ENCODE data around the gene CDV3. TPM values are rescaled to one million over a fixed set of nuclear protein-coding genes. Genes with fewer than 3 reads are reported as not detected.
A peak's percentile ranks its signal among the peaks of the same experiment; 100 is the strongest.
"Not testable (repeated sequence)": the region's sequence is repeated elsewhere in the genome, so short reads cannot be mapped to it uniquely, and the experiment has no call there.

Gene CDV3
- polyA plus RNA-seq, 2 of the 4 experiments (the other 2 are of a cell fraction) = 101 to 120 TPM

DNA sequence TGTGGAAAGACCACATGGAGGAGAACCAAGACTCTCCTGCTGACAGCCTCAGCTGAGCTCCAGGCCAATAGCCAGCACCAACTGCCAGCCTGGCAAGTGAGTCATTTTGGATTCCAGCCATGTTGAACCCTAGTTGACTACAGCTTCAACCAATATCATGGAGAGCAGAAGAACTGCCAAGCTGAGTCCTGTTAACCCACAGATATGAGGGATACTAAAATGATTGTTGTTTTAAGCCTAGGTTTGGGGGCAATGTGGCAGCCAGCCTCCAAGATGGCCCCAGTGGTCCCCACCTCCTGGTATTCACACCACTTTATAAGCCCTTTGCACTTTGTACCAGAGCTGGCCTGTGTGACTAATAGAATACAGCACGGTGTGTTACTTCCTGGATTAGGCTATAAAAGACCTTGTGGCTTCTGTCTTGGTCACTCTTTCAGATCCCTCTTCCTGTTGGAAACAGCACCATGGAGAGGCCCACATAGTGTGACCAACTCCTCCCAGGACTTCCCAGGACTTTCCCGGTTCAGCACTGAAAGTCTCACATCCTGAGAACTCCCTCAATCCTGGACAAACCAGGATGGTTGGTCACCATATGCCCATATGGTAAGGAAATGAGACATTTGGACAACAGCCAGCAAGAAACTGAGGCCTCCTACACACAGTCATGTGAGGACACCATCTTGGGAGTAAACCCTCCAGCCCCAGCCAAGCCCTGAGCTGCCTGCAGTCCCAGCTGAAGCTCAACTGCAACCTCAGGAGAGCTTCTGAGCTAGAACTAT, 32.4 kb upstream of the CDV3 start:
- TF ChIP-seq MYC (IDR thresholded peaks at IDR 0.05; ENCODE audit: borderline replicate concordance, low read length) = no peak
- TF ChIP-seq EHMT2 (IDR thresholded peaks at IDR 0.05; ENCODE audit: low read depth) = peak; percentile 67
- FAIRE-seq (no peak), ATAC-seq (peak; percentile 53 to 75; a peak in 4 of 6 replicates), DNase-seq (ENCODE audit: low read depth in 1 of 2, low spot score in 1 of 2) (peak; percentile 18 to 62)
- peak overlapping the region; percentile 21 to 72; a peak in 5 of 6 replicates for H3K27ac ChIP-seq
- ChIA-PET CTCF (interaction anchor here (0.6 kb wide), 1 partner anchor 11 kb away, joined by 3 read pairs; no protein-coding TSS in a partner anchor), POLR2A (interaction anchor here (0.6 to 0.8 kb wide), 2 partner anchors 27 to 32 kb away, joined by 3 to 5 read pairs; partner anchors contain the start of gene CDV3)
- WGBS (ENCODE audit: missing lambda C conversion rate) = 50% methylated on average over 2 of the region's 2 CpGs
- no peaks in the 10 kb centered on the region for H3K9me3 ChIP-seq
- H3K4me2 ChIP-seq = peak overlapping the region; percentile 13; the same call in 2 of the 3 replicates
- peaks cover 24% of the 10 kb centered on the region for H3K4me1 ChIP-seq
- no peak overlapping the region for H3K4me3 ChIP-seq

- H3K4me2 ChIP-seq = no peak overlapping the region
- DNase-seq (ENCODE audit: low read depth in 1 of 2, low spot score in 1 of 2) = no peak
- no peak for FAIRE-seq
- ATAC-seq = no peak
- H3K27ac ChIP-seq = no peak overlapping the region
- peaks cover 27% of the 10 kb centered on the region for H3K4me1 ChIP-seq
- WGBS (ENCODE audit: missing lambda C conversion rate) = 96% methylated on average over 7 of the region's 7 CpGs
- no peaks in the 10 kb centered on the region for H3K9me3 ChIP-seq
- POLR2A ChIA-PET = no interaction called here
- CTCF ChIA-PET = no interaction called here
- no peak overlapping the region for H3K4me3 ChIP-seq
- no peak for TF ChIP-seq CTCF (IDR thresholded peaks at IDR 0.05)
- TF ChIP-seq KDM1A (IDR thresholded peaks at IDR 0.05; ENCODE audit: low read depth) = no peak
- no peak for TF ChIP-seq KDM5A (IDR thresholded peaks at IDR 0.05)
- TF ChIP-seq CHD2 (IDR thresholded peaks at IDR 0.05; ENCODE audit: low read length, partially characterized antibody) = no peak
- TF ChIP-seq EHMT2 (IDR thresholded peaks at IDR 0.05; ENCODE audit: low read depth) = no peak
- TF ChIP-seq CHD4 (IDR thresholded peaks at IDR 0.05; ENCODE audit: borderline replicate concordance) = no peak
Measured at GRCh38 chr3:133542871-133543270, 30.6 kb upstream of the CDV3 start.

GRCh38 chr3:133544983-133545382, 28.5 kb upstream of the CDV3 start:
- peaks cover 34% of the 10 kb centered on the region for H3K4me1 ChIP-seq
- H3K4me2 ChIP-seq; ATAC-seq; H3K27ac ChIP-seq; H3K4me3 ChIP-seq; POLR2A ChIA-PET; H3K9me3 ChIP-seq; DNase-seq (ENCODE audit: low read depth in 1 of 2, low spot score in 1 of 2): not testable (repeated sequence)
- CTCF ChIA-PET = interaction anchor here (0.7 to 1.3 kb wide), 2 partner anchors 23 to 31 kb away, joined by 3 read pairs; no protein-coding TSS in a partner anchor
- WGBS (ENCODE audit: missing lambda C conversion rate) = 69% methylated on average over 2 of the region's 2 CpGs
- FAIRE-seq = peak; percentile 39

DNA sequence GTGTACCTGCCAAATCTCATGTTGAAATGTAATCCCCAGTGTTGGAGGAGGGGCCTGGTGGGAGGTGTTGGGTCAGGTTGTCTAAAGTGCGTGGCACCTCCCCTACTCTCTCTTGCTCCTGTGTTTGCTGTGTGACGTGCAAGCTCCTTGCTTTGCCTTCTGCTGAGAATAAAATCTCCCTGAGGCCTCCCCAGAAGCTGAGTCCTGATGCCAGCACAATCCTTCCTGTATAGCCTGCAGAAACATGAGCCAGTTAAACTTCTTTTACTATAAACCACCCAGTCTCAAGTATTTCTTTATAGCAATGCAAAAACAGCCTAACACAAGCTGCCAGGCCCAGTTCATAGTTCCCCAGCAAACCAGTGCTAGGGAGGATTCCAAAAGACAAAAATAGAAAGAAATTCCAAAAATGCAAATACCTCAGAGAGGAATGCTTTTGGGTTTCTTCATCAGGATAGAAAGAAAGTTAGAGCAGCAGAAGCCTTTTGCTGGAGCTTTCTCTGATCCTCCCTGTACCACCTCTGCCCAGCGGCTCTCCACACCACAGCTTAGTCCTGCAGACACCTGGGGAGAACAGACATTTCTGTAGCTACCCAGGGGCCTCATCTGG, 25.9 kb upstream of the CDV3 start:
- no peak for FAIRE-seq
- WGBS (ENCODE audit: missing lambda C conversion rate) = 43% methylated on average over 3 of the region's 3 CpGs
- peak overlapping the region; percentile 74 for H3K4me2 ChIP-seq
- H3K4me1 ChIP-seq = peaks cover 26% of the 10 kb centered on the region
- POLR2A ChIA-PET = interaction anchor here (1.4 kb wide), 1 partner anchor 25 kb away, joined by 12 read pairs; the partner anchor contains the start of gene CDV3
- ATAC-seq = peak; percentile 77 to 83
- CTCF ChIA-PET = interaction anchor here (0.7 to 2.2 kb wide), 3 partner anchors 15 to 22 kb away, joined by 3 to 9 read pairs (median 3); no protein-coding TSS in a partner anchor
- no peaks in the 10 kb centered on the region for H3K9me3 ChIP-seq
- H3K27ac ChIP-seq = peak overlapping the region; percentile 62 to 73
- DNase-seq (ENCODE audit: low read depth in 1 of 2, low spot score in 1 of 2) = peak in 1 of 2 experiments; percentile 53
- no peak for TF ChIP-seq FOSL2 (IDR thresholded peaks at IDR 0.05)
- TF ChIP-seq FOSL2 (CRISPR knock-in tag; IDR thresholded peaks at IDR 0.05) = no peak
- TF ChIP-seq POLR2A (IDR thresholded peaks at IDR 0.05; ENCODE audit: low read length) = no peak
- no peak for TF ChIP-seq MAZ (IDR thresholded peaks at IDR 0.05; ENCODE audit: borderline replicate concordance, low read depth, low read length)
- no peak for TF ChIP-seq EHMT2 (IDR thresholded peaks at IDR 0.05; ENCODE audit: low read depth)
- no peak for TF ChIP-seq BCL3 (IDR thresholded peaks at IDR 0.05)
- no peak for TF ChIP-seq RAD21 (conservative IDR thresholded peaks at IDR 0.05 in 1 of 2, IDR thresholded peaks at IDR 0.05 in 1 of 2)
- no peak for TF ChIP-seq MYC (IDR thresholded peaks at IDR 0.05; ENCODE audit: borderline replicate concordance, low read length)
- no peak for TF ChIP-seq HOXB5 (CRISPR knock-in tag; IDR thresholded peaks at IDR 0.05)
- no peak for TF ChIP-seq ZSCAN20 (CRISPR knock-in tag; IDR thresholded peaks at IDR 0.05)
- TF ChIP-seq FOSB (CRISPR knock-in tag; IDR thresholded peaks at IDR 0.05) = no peak
- TF ChIP-seq RCOR1 (IDR thresholded peaks at IDR 0.05; ENCODE audit: low read depth, low read length) = no peak
- no peak overlapping the region for H3K4me3 ChIP-seq

Data from A549 (cell line).